Measurements from ENCODE around the gene MAPKAP1. TPM values are rescaled to one million over a fixed set of nuclear protein-coding genes. Genes with fewer than 3 reads are reported as not detected.

Gene MAPKAP1
- total and polyA plus RNA-seq, 9 of the 15 experiments (the other 6 are each of a cell fraction or from before 2014, with no cell fraction given), result 2.6 to 82.1 (median 61.1) TPM

GRCh38 chr9:125532412-125532811, 174.6 kb downstream of the MAPKAP1 start (continued):
- TF ChIP-seq STAT6 (CRISPR knock-in tag; IDR thresholded peaks at IDR 0.05), result no peak
- no peak for TF ChIP-seq DNMT1 (IDR thresholded peaks at IDR 0.05)

GRCh38 chr9:125529589-125530515, 177.2 kb downstream of the MAPKAP1 start:
- H3K27ac ChIP-seq (ENCODE audit: extremely low read depth, low read depth, low read length), result no peak overlapping the region
- no peak overlapping the region for H2AFZ ChIP-seq (ENCODE audit: low read depth, low read length)
- no TSS peak for BruUV-seq (replicated peaks)
- in situ Hi-C loops (cut with MboI), result no loop called here
- ChIA-PET CTCF (ENCODE audit: low intra/inter-chr PET ratio) (no interaction called here), POLR2A (interaction anchor here (0.6 to 2.2 kb wide), 4 partner anchors 11 to 283 kb away, joined by 3 to 9 read pairs (median 4); no protein-coding TSS in a partner anchor)
- FAIRE-seq (no peak), DNase-seq (ENCODE audit: extremely low read depth in 1 of 4, low spot score in 3 of 4) (no peak), ATAC-seq (no peak)
- H3K4me2 ChIP-seq (ENCODE audit: insufficient read depth, low read length), result no peak overlapping the region
- H3K27me3 ChIP-seq (ENCODE audit: control insufficient read depth in 2 of 2, insufficient read depth in 2 of 2, low read length in 2 of 2), result no peaks in the 10 kb centered on the region
- no peaks in the 10 kb centered on the region for H3K79me2 ChIP-seq (ENCODE audit: control insufficient read depth, insufficient read depth, low read length)
- no peaks in the 10 kb centered on the region; a peak in 1 of 5 replicates for H3K4me1 ChIP-seq (replicated peaks in 1 of 2; ENCODE audit: control insufficient read depth in 2 of 2, insufficient read depth in 2 of 2, low read length in 2 of 2)
- H3K4me3 ChIP-seq, result no peak overlapping the region
- TF ChIP-seq ZNF584 (CRISPR knock-in tag; IDR thresholded peaks at IDR 0.05; ENCODE audit: low read depth) (no peak), CCNT2 (IDR thresholded peaks at IDR 0.05; ENCODE audit: borderline replicate concordance, extremely low read depth, insufficient read length, low read depth, low read length) (no peak), NFIX (CRISPR knock-in tag; IDR thresholded peaks at IDR 0.05; ENCODE audit: low read depth) (no peak), ZNF77 (CRISPR knock-in tag; IDR thresholded peaks at IDR 0.05) (no peak), GATAD2B (IDR thresholded peaks at IDR 0.05; ENCODE audit: borderline replicate concordance) (no peak), RB1 (IDR thresholded peaks at IDR 0.05; ENCODE audit: low read depth) (no peak), ZBTB7A (IDR thresholded peaks at IDR 0.05; ENCODE audit: borderline replicate concordance, control insufficient read depth, low read depth, low read length) (no peak)
- no peaks in the 10 kb centered on the region for H3K9me3 ChIP-seq (replicated peaks; ENCODE audit: control insufficient read depth, insufficient read depth, low read depth, low read length)
- intact Hi-C loops (cut with micrococcal nuclease), result no loop called here
- H3K9ac ChIP-seq (ENCODE audit: insufficient read depth in 1 of 2, low read depth in 2 of 2, low read length in 2 of 2), result no peak overlapping the region
- 78% methylated on average over 5 of the region's 5 CpGs for WGBS (ENCODE audit: insufficient coverage, low coverage, missing lambda C conversion rate)
- no peaks in the 10 kb centered on the region for H4K20me1 ChIP-seq (replicated peaks; ENCODE audit: control insufficient read depth, insufficient read depth, low read length)
- no peaks in the 10 kb centered on the region for H3K9me1 ChIP-seq (ENCODE audit: control insufficient read depth, insufficient read depth, low read length)
- no peaks in the 10 kb centered on the region for H3K36me3 ChIP-seq (ENCODE audit: control insufficient read depth, insufficient read depth, low read length)

All from K562 (cell line).